Epithelial cell of esophagus (primary cell): ENCODE measurements around the gene PLEKHG3.
A peak's percentile ranks its signal among the peaks of the same experiment; 100 is the strongest.

ENCODE experiments used
- DNase-seq: peaks from one replicate; pipeline ENCODE4 v3.0.0; 2010; ENCODE audit warnings: low read depth
- H3K4me3 ChIP-seq: 2 replicates; pipeline ENCODE4 v1.5.1; 2011; ENCODE audit warnings: mild to moderate bottlenecking, low read length, control low read depth
- CTCF ChIP-seq: IDR thresholded peaks from 2 replicates; pipeline ENCODE4 v1.5.1; 2011; ENCODE audit warnings: low read depth, mild to moderate bottlenecking, low read length, control low read depth, inconsistent platforms; ENCODE audit not compliant: insufficient read depth; ENCODE audit errors: missing control alignments

Gene PLEKHG3

GRCh38 chr14:64725879-64726584, 21.8 kb downstream of the PLEKHG3 start:
- H3K4me3 ChIP-seq, result no peak overlapping the region
- TF ChIP-seq CTCF, result no peak
- DNase-seq, result no peak

GRCh38 chr14:64726585-64726890, 22.3 kb downstream of the PLEKHG3 start:
- no peak overlapping the region for H3K4me3 ChIP-seq
- no peak for TF ChIP-seq CTCF
- peak; percentile 96 for DNase-seq

GRCh38 chr14:64727551-64728071, 23.4 kb downstream of the PLEKHG3 start:
- TF ChIP-seq CTCF, result no peak
- DNase-seq, result no peak
- no peak overlapping the region for H3K4me3 ChIP-seq

GRCh38 chr14:64728106-64728505, 23.9 kb downstream of the PLEKHG3 start:
- no peak overlapping the region for H3K4me3 ChIP-seq
- no peak for DNase-seq
- no peak for TF ChIP-seq CTCF

GRCh38 chr14:64728856-64729255, 24.6 kb downstream of the PLEKHG3 start:
- TF ChIP-seq CTCF, result no peak
- H3K4me3 ChIP-seq, result no peak overlapping the region
- DNase-seq, result no peak

GRCh38 chr14:64729386-64730060, 25.3 kb downstream of the PLEKHG3 start:
- no peak for DNase-seq
- no peak for TF ChIP-seq CTCF
- H3K4me3 ChIP-seq, result no peak overlapping the region

GRCh38 chr14:64730061-64730440, 25.8 kb downstream of the PLEKHG3 start:
- H3K4me3 ChIP-seq, result no peak overlapping the region
- no peak for DNase-seq
- no peak for TF ChIP-seq CTCF
